ENCODE data around the gene GADD45G. TPM values are rescaled to one million over a fixed set of nuclear protein-coding genes. Genes with fewer than 3 reads are reported as not detected.

GADD45G gene
- total and polyA plus RNA-seq, 2 experiments from 2014 or later: 32.7 to 44.6 TPM

DNA sequence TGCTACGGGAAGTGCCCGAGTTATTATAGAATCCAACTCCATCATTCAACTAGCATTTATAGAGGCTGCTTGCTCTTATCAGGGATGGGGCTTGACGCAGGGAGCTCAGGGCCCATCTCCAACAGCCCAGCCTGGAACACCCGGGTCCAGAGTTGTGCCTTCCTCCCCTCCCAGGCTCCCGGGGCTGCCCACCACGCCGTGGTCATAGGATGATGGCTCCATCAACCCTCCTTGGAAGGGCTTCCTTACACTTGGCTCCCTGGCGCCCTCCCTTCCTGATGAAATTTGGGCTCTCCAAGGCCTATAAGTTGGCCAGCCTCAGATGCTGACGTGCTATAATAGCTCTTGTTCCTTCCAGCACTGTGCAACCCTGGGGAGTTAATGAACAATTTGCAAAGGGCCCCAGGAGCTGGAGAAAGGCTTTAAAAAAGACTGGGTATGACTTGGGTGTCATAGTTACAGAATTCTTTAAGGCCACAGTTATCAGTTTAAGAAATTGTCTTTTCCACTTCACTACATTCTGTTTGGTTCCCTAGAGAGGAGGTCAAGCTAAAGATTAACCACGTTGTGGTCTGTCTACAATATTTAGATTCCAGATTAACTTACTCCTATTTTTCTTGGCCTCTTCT is 42.5 kb upstream of the GADD45G start:
- Histone ChIP-seq H3K27ac (no peak overlapping the region), H3K4me3 (no peak overlapping the region), H3K36me3 (no peaks in the 10 kb centered on the region), H3K27me3 (no peaks in the 10 kb centered on the region), H3K9me3 (ENCODE audit: low read depth) (no peaks in the 10 kb centered on the region), H3K4me1 (ENCODE audit: low read depth) (no peaks in the 10 kb centered on the region)
- peak in 1 of 2 donors; percentile 67 for DNase-seq (ENCODE audit: low read depth in 1 of 2, low spot score in 1 of 2)
- TF ChIP-seq, protein P1, sequence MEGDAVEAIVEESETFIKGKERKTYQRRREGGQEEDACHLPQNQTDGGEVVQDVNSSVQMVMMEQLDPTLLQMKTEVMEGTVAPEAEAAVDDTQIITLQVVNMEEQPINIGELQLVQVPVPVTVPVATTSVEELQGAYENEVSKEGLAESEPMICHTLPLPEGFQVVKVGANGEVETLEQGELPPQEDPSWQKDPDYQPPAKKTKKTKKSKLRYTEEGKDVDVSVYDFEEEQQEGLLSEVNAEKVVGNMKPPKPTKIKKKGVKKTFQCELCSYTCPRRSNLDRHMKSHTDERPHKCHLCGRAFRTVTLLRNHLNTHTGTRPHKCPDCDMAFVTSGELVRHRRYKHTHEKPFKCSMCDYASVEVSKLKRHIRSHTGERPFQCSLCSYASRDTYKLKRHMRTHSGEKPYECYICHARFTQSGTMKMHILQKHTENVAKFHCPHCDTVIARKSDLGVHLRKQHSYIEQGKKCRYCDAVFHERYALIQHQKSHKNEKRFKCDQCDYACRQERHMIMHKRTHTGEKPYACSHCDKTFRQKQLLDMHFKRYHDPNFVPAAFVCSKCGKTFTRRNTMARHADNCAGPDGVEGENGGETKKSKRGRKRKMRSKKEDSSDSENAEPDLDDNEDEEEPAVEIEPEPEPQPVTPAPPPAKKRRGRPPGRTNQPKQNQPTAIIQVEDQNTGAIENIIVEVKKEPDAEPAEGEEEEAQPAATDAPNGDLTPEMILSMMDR (IDR thresholded peaks at IDR 0.05; ENCODE audit: low read depth, low read length): no peak

DNA sequence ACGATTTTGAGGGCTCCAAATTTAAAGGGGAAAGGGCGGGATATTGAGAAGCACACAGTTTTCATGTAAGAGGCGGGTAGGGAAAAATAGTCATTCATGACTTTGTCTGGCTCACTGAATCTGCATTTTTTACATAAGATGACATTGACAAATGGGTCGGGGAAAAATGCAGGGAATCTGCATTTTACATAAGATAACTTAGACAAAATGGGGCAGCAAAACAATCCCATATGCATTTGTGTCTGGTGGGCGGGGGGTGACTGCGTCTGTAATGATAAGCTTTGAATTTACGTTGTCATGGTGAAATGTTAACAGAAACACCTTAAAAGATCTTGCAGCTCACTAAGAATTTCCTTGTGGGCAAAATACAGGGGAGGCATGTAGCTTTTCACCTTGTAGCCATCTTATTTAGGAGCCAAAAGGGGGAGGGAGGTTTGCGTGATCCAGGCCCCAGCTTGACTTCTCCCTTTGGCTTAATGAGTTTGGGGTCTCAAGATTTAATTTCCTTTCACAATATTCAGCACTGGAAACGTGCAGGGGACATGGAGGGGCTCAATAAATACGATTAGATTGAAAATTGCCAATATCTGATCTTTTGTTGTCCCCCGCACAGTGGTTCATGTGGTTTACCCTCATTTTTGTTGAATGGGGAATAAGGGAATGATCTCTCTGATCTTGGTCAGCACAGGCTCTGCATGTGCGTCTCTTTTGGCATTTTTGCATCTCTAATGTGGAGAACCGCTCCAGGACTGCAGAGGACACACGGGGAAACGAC is 41.1 kb upstream of the GADD45G start:
- TF ChIP-seq, protein P1 (IDR thresholded peaks at IDR 0.05; ENCODE audit: low read depth, low read length): no peak
- no peaks in the 10 kb centered on the region for H3K9me3 ChIP-seq (ENCODE audit: low read depth)
- H3K4me3 ChIP-seq: no peak overlapping the region
- no peaks in the 10 kb centered on the region for H3K4me1 ChIP-seq (ENCODE audit: low read depth)
- no peaks in the 10 kb centered on the region for H3K36me3 ChIP-seq
- no peak for DNase-seq (ENCODE audit: low read depth in 1 of 2, low spot score in 1 of 2)
- no peak overlapping the region for H3K27ac ChIP-seq
- H3K27me3 ChIP-seq: no peaks in the 10 kb centered on the region

DNA sequence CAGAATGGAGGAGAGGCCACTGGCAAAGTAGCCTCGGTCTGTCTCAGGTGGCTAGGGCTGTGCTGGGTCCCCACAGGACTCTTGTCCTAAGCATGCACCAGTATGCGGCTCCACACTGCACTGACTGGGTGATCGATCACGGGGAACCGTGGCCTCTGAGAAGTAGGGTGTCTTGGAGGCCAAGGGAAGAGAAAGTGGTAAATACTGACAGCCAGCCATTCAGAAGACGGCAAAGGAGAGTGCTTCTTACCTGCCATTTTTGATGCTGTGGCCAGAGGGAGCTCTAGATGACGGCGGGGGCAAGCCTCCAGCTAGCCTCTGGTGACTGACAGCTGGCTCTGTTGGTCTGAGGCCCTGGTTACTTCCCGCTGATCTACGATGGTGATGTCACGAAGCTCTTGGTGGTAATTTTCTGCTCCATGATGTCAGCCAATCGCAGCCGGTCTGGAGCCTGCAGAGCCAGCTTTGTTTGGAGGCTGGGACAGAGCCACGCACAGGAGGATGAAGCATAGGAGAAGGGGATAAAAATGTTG is 40.4 kb upstream of the GADD45G start:
- peak; percentile 13 to 32 for DNase-seq (ENCODE audit: low read depth in 1 of 2, low spot score in 1 of 2)
- Histone ChIP-seq H3K4me1 (ENCODE audit: low read depth) (no peaks in the 10 kb centered on the region), H3K4me3 (no peak overlapping the region), H3K27me3 (no peaks in the 10 kb centered on the region), H3K27ac (no peak overlapping the region), H3K9me3 (ENCODE audit: low read depth) (no peaks in the 10 kb centered on the region), H3K36me3 (no peaks in the 10 kb centered on the region)
- TF ChIP-seq, protein P1 (IDR thresholded peaks at IDR 0.05; ENCODE audit: low read depth, low read length): no peak

DNA sequence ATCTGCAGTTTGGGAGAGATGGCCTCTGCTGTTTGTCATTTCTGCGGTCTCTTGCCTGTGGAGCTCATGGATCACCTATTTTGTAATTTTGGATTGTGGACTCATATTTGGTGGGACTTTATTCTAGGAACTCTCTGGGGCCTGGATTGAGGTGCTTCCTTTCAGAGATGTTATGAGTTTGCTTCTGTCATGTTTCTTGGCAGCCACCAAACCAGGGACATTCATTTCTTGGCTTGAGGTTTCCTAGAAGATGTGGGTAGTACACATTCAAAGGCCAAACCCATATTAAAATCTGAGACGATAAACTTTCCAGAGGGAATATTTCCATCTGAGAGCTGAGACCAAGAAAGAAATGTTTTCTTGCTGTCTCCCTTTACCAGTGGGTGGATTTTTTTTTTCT is 37.2 kb upstream of the GADD45G start:
- H3K4me3 ChIP-seq: no peak overlapping the region
- no peaks in the 10 kb centered on the region for H3K4me1 ChIP-seq (ENCODE audit: low read depth)
- H3K9me3 ChIP-seq (ENCODE audit: low read depth): no peaks in the 10 kb centered on the region
- no peak for DNase-seq (ENCODE audit: low read depth in 1 of 2, low spot score in 1 of 2)
- H3K27ac ChIP-seq: no peak overlapping the region
- H3K36me3 ChIP-seq: no peaks in the 10 kb centered on the region
- H3K27me3 ChIP-seq: no peaks in the 10 kb centered on the region
- TF ChIP-seq, protein P1 (IDR thresholded peaks at IDR 0.05; ENCODE audit: low read depth, low read length): no peak

DNA sequence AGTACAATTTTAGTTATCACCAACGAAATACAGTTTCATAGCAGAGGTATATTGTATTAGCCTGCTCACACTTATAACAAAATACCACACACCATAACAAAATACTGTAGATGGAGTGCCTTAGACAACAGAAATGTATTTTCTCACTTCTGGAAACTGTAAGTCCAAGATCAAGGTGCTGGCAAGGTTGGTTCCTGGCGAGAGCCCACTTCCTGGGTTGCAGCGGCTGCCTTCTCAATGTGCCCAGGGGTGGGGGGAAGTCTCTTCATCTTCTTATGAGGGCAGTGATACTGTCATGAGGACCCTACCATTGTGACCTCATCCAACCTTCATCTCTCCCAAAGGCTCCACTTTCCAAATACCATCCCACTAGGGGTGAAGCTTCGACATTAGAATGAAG is 30.5 kb upstream of the GADD45G start:
- no peak overlapping the region for H3K27ac ChIP-seq
- H3K4me1 ChIP-seq (ENCODE audit: low read depth): no peaks in the 10 kb centered on the region
- H3K9me3 ChIP-seq (ENCODE audit: low read depth): no peaks in the 10 kb centered on the region
- no peak for DNase-seq (ENCODE audit: low read depth in 1 of 2, low spot score in 1 of 2)
- no peaks in the 10 kb centered on the region for H3K27me3 ChIP-seq
- H3K4me3 ChIP-seq: no peak overlapping the region
- no peaks in the 10 kb centered on the region for H3K36me3 ChIP-seq
- TF ChIP-seq, protein P1 (IDR thresholded peaks at IDR 0.05; ENCODE audit: low read depth, low read length): no peak

All from cardiac muscle cell (in vitro differentiated cells and primary cell).